ENCODE results near the gene POU2F1.
A peak's percentile ranks its signal among the peaks of the same experiment; 100 is the strongest.

The POU2F1 gene

GRCh38 chr1:167427848-167428247 is 207.2 kb downstream of the POU2F1 start:
- Mint-ChIP-seq H3K9me3 (no peaks in the 10 kb centered on the region), H3K4me1 (ENCODE audit: low read depth) (peaks cover 36% of the 10 kb centered on the region), H3K27me3 (no peaks in the 10 kb centered on the region), H3K4me3 (no peak overlapping the region), H3K36me3 (ENCODE audit: low read depth) (peaks cover 15% of the 10 kb centered on the region), H3K27ac (peak overlapping the region; percentile 53)

- H3K27ac Mint-ChIP-seq, result peak overlapping the region; percentile 53
- peaks cover 16% of the 10 kb centered on the region for H3K36me3 Mint-ChIP-seq (ENCODE audit: low read depth)
- H3K9me3 Mint-ChIP-seq, result no peaks in the 10 kb centered on the region
- H3K4me1 Mint-ChIP-seq (ENCODE audit: low read depth), result peaks cover 37% of the 10 kb centered on the region
- H3K4me3 Mint-ChIP-seq, result no peak overlapping the region
- no peaks in the 10 kb centered on the region for H3K27me3 Mint-ChIP-seq
These were observed 207.7 kb downstream of the POU2F1 start for GRCh38 chr1:167428395-167428794.

GRCh38 chr1:167429612-167430011 is 208.9 kb downstream of the POU2F1 start:
- peaks cover 39% of the 10 kb centered on the region for H3K4me1 Mint-ChIP-seq (ENCODE audit: low read depth)
- no peak overlapping the region for H3K27ac Mint-ChIP-seq
- no peak overlapping the region for H3K4me3 Mint-ChIP-seq
- no peaks in the 10 kb centered on the region for H3K9me3 Mint-ChIP-seq
- H3K36me3 Mint-ChIP-seq (ENCODE audit: low read depth), result peaks cover 22% of the 10 kb centered on the region
- no peaks in the 10 kb centered on the region for H3K27me3 Mint-ChIP-seq

DNA sequence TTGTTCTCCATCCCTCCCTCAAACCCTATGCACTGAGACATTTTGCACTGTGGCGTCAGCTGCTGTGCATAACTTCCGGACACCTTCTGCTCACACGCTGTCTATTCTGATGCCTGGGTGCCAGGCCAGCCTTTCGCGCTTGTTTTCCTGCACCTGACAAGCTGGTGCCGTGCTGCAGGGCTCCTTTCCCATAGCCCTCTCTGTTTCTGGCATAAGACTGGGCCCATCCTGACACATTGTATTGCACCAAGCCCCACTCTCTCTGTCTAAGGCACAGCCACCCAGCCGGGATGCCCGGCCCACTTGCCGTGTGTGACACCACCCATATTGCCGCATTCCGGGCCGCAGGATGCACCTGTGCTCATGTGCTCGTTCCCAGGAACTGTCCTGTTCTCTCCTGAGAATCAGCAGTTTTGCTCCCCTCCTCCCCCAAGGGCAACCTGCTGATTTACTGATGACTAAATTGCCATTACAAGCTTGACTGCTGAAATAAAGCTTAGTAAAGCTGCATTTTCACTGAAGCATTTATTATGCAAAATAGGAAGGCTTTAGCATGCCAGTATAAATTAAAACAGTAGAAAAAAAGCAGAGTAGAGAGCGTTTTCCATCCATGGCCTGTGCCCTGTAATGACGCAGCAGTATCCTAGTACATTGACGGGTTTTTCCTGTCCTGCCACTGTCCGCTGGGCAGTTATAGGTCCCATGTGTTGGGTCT is 209.6 kb downstream of the POU2F1 start:
- Mint-ChIP-seq H3K36me3 (ENCODE audit: low read depth) (peaks cover 24% of the 10 kb centered on the region), H3K9me3 (no peaks in the 10 kb centered on the region), H3K27ac (peak overlapping the region; percentile 48), H3K27me3 (no peaks in the 10 kb centered on the region), H3K4me1 (ENCODE audit: low read depth) (peaks cover 39% of the 10 kb centered on the region), H3K4me3 (no peak overlapping the region)

- Mint-ChIP-seq H3K27ac (peak overlapping the region; percentile 68), H3K9me3 (no peaks in the 10 kb centered on the region), H3K4me1 (ENCODE audit: low read depth) (peaks cover 44% of the 10 kb centered on the region), H3K36me3 (ENCODE audit: low read depth) (peaks cover 29% of the 10 kb centered on the region), H3K4me3 (no peak overlapping the region), H3K27me3 (no peaks in the 10 kb centered on the region)
These were observed 210.2 kb downstream of the POU2F1 start for GRCh38 chr1:167430849-167431242.

DNA sequence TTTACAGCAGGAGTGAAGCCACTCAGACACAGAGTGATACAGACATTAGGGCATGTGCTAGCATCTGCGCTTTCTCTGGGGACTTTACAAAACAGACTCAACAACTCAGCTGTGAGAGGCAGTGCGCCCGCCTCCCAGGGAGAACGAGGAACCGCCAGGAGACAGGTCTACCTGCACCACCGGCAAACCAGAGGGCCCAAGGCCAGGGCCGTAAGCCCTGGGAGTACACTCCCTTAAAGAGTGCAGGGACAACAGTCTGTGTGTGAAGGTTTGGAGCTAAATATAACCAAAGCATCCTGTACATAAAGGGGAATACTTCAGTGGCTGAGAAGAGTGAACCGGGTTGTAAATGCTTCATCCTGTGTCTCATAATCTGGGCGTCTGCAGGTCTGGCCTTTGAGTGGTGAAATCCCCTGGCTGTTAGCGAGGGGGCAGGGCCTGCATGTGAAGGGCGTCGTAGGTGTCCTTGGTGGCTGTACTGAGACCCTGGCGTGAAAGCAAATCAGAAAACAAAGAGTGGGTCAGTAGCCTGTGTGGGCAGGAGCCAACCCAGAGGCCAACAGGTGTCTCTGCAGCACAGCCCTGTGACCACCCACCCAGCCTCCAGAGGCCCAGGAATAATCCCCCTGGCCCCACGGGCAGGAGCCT is 210.7 kb downstream of the POU2F1 start:
- Mint-ChIP-seq H3K9me3 (no peaks in the 10 kb centered on the region), H3K27ac (peak overlapping the region; percentile 68), H3K27me3 (no peaks in the 10 kb centered on the region), H3K4me3 (no peak overlapping the region), H3K4me1 (ENCODE audit: low read depth) (peaks cover 49% of the 10 kb centered on the region), H3K36me3 (ENCODE audit: low read depth) (peaks cover 35% of the 10 kb centered on the region)

- Mint-ChIP-seq H3K9me3 (no peaks in the 10 kb centered on the region), H3K27me3 (no peaks in the 10 kb centered on the region), H3K4me3 (no peak overlapping the region), H3K27ac (peak overlapping the region; percentile 36), H3K36me3 (ENCODE audit: low read depth) (peaks cover 41% of the 10 kb centered on the region), H3K4me1 (ENCODE audit: low read depth) (peaks cover 56% of the 10 kb centered on the region)
These were observed 211.4 kb downstream of the POU2F1 start for GRCh38 chr1:167431909-167432650.

DNA sequence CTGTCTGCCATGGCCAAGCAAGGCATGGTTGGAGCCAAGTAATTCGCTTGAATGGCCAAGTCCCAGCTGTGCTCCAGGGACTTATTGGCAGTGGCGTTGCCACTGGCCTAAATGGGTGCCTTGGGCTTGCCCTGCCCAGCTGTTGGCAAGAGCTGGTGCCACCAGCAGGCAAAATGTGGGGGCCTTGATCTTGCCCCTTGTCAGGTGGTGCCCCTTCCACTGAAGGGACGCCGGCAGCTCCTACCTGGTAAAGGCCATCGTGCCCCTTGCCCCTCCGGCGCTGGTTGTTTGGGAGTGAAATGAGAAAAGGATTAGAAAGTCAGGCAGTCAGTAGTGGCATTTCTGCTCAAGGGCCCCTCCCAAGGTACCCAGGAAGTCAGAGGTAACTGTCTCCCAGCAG is 212.1 kb downstream of the POU2F1 start:
- Mint-ChIP-seq H3K27me3 (no peaks in the 10 kb centered on the region), H3K27ac (no peak overlapping the region), H3K4me1 (ENCODE audit: low read depth) (peaks cover 63% of the 10 kb centered on the region)

GRCh38 chr1:167433884-167434283 is 213.2 kb downstream of the POU2F1 start:
- H3K27me3 Mint-ChIP-seq, result no peaks in the 10 kb centered on the region
- no peaks in the 10 kb centered on the region for H3K9me3 Mint-ChIP-seq
- peaks cover 58% of the 10 kb centered on the region for H3K36me3 Mint-ChIP-seq (ENCODE audit: low read depth)
- H3K27ac Mint-ChIP-seq, result peak overlapping the region; percentile 52
- H3K4me3 Mint-ChIP-seq, result no peak overlapping the region
- peaks cover 68% of the 10 kb centered on the region for H3K4me1 Mint-ChIP-seq (ENCODE audit: low read depth)

More for the DNA sequence above, 212.1 kb downstream of the POU2F1 start:
- Mint-ChIP-seq H3K36me3 (ENCODE audit: low read depth) (peaks cover 48% of the 10 kb centered on the region), H3K4me3 (no peak overlapping the region), H3K9me3 (no peaks in the 10 kb centered on the region)

DNA sequence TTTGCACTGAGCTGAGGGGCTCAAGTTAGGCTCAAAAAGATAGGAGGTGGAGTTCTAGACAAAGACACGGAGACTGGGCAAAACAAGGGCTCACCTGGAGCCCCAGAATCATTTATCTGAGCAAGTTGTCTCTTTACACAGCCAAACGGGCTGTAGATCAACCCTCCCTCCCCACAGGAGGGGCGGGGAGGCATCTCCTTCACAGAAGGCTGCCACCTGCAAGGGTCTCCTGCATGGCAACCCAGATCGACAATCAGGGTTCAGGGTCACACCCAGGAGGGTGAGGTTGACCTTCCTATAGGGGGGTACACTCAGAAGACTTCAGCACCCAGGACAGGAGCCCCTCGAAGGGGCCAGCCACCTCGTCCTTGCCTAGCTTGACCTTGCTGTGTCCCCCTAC is 213.6 kb downstream of the POU2F1 start:
- no peak overlapping the region for H3K4me3 Mint-ChIP-seq
- peaks cover 69% of the 10 kb centered on the region for H3K4me1 Mint-ChIP-seq (ENCODE audit: low read depth)
- H3K36me3 Mint-ChIP-seq (ENCODE audit: low read depth), result peaks cover 61% of the 10 kb centered on the region
- H3K27ac Mint-ChIP-seq, result peak overlapping the region; percentile 52
- no peaks in the 10 kb centered on the region for H3K9me3 Mint-ChIP-seq
- H3K27me3 Mint-ChIP-seq, result no peaks in the 10 kb centered on the region

GRCh38 chr1:167435484-167435883 is 214.8 kb downstream of the POU2F1 start:
- Mint-ChIP-seq H3K36me3 (ENCODE audit: low read depth) (peaks cover 71% of the 10 kb centered on the region), H3K27ac (peak overlapping the region; percentile 79), H3K4me1 (ENCODE audit: low read depth) (peaks cover 69% of the 10 kb centered on the region), H3K9me3 (no peaks in the 10 kb centered on the region), H3K4me3 (no peak overlapping the region), H3K27me3 (no peaks in the 10 kb centered on the region)

- no peaks in the 10 kb centered on the region for H3K27me3 Mint-ChIP-seq
- H3K4me3 Mint-ChIP-seq, result peak overlapping the region; percentile 33
- H3K36me3 Mint-ChIP-seq (ENCODE audit: low read depth), result peaks cover 61% of the 10 kb centered on the region
- H3K27ac Mint-ChIP-seq, result peak overlapping the region; percentile 85
- peaks cover 76% of the 10 kb centered on the region for H3K4me1 Mint-ChIP-seq (ENCODE audit: low read depth)
- H3K9me3 Mint-ChIP-seq, result no peaks in the 10 kb centered on the region
These were observed 217.8 kb downstream of the POU2F1 start for GRCh38 chr1:167438171-167439138.

DNA sequence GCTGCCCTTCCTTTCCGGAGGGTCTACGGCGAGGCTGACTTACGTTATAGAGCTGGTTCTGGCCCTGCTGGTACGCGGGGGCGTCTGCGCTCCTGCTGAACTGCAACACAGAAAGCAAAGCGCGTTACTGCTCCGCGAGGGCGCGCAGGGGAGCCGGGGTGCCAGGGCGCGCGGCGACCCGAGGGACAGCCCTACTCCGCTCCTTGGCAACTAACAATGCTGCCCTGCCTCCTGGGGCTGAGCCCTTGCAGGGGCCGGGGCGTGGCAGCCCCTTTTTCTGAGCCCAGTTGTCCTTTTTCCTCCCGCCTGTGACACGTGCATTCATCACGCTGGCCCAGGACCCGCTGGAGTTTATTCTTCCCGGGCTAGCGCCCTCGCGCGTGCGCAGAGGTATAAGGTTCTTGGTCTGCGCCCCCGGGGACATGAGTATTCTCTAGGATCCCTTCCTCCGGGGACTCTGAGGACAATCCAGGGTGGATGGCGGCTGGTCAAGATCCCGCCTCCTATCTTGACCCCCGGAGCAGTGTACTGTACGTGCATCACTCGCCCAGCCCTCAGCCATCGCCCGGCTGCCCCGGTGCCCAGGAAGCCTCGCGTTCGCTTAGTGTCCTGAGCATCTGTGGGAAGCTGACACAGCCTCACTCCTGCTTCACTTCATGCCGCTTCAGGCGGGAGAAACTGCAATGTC is 218.8 kb downstream of the POU2F1 start:
- Mint-ChIP-seq H3K27me3 (no peaks in the 10 kb centered on the region), H3K36me3 (ENCODE audit: low read depth) (peaks cover 60% of the 10 kb centered on the region), H3K4me3 (peak overlapping the region; percentile 49), H3K9me3 (no peaks in the 10 kb centered on the region), H3K27ac (no peak overlapping the region), H3K4me1 (ENCODE audit: low read depth) (peaks cover 80% of the 10 kb centered on the region)

- Mint-ChIP-seq H3K4me3 (peak overlapping the region; percentile 4), H3K36me3 (ENCODE audit: low read depth) (peaks cover 58% of the 10 kb centered on the region), H3K4me1 (ENCODE audit: low read depth) (peaks cover 82% of the 10 kb centered on the region)
These were observed 219.7 kb downstream of the POU2F1 start for GRCh38 chr1:167440345-167440744.

More at GRCh38 chr1:167440345-167440744, 219.7 kb downstream of the POU2F1 start:
- no peaks in the 10 kb centered on the region for H3K9me3 Mint-ChIP-seq
- no peaks in the 10 kb centered on the region for H3K27me3 Mint-ChIP-seq
- peak overlapping the region; percentile 26 for H3K27ac Mint-ChIP-seq
